ENCODE measurements around the gene TOB1.

The TOB1 gene

GRCh38 chr17:50850640-50851039, 15.5 kb downstream of the TOB1 start:
- TF ChIP-seq TAF1 (IDR thresholded peaks at IDR 0.05; ENCODE audit: borderline replicate concordance, insufficient read depth, low read length) = no peak
- TF ChIP-seq REST (IDR thresholded peaks at IDR 0.05; ENCODE audit: insufficient read depth in 1 of 2, low read depth in 2 of 2, low read length in 2 of 2) = no peak
- TF ChIP-seq POLR2AphosphoS5 (IDR thresholded peaks at IDR 0.05; ENCODE audit: low read depth, low read length) = no peak
- no peak for TF ChIP-seq SIN3A (IDR thresholded peaks at IDR 0.05; ENCODE audit: borderline replicate concordance, insufficient read depth, low read length)
- TF ChIP-seq FOXP2 (optimal IDR thresholded peaks at IDR 0.05; ENCODE audit: borderline replicate concordance, extremely low read depth, extremely low read length, insufficient read depth) = no peak

- no peak for TF ChIP-seq FOXP2 (optimal IDR thresholded peaks at IDR 0.05; ENCODE audit: borderline replicate concordance, extremely low read depth, extremely low read length, insufficient read depth)
- no peak for TF ChIP-seq TAF1 (IDR thresholded peaks at IDR 0.05; ENCODE audit: borderline replicate concordance, insufficient read depth, low read length)
- TF ChIP-seq SIN3A (IDR thresholded peaks at IDR 0.05; ENCODE audit: borderline replicate concordance, insufficient read depth, low read length) = no peak
- no peak for TF ChIP-seq POLR2AphosphoS5 (IDR thresholded peaks at IDR 0.05; ENCODE audit: low read depth, low read length)
- TF ChIP-seq REST (IDR thresholded peaks at IDR 0.05; ENCODE audit: insufficient read depth in 1 of 2, low read depth in 2 of 2, low read length in 2 of 2) = no peak
Measured at GRCh38 chr17:50848711-50849110, 17.4 kb downstream of the TOB1 start.

GRCh38 chr17:50848039-50848438, 18.1 kb downstream of the TOB1 start:
- TF ChIP-seq POLR2AphosphoS5 (IDR thresholded peaks at IDR 0.05; ENCODE audit: low read depth, low read length) (no peak), REST (IDR thresholded peaks at IDR 0.05; ENCODE audit: insufficient read depth in 1 of 2, low read depth in 2 of 2, low read length in 2 of 2) (no peak), SIN3A (IDR thresholded peaks at IDR 0.05; ENCODE audit: borderline replicate concordance, insufficient read depth, low read length) (no peak)

GRCh38 chr17:50847566-50847965, 18.6 kb downstream of the TOB1 start:
- TF ChIP-seq POLR2AphosphoS5 (IDR thresholded peaks at IDR 0.05; ENCODE audit: low read depth, low read length) = no peak
- TF ChIP-seq TAF1 (IDR thresholded peaks at IDR 0.05; ENCODE audit: borderline replicate concordance, insufficient read depth, low read length) = no peak
- TF ChIP-seq FOXP2 (optimal IDR thresholded peaks at IDR 0.05; ENCODE audit: borderline replicate concordance, extremely low read depth, extremely low read length, insufficient read depth) = no peak
- no peak for TF ChIP-seq SIN3A (IDR thresholded peaks at IDR 0.05; ENCODE audit: borderline replicate concordance, insufficient read depth, low read length)
- TF ChIP-seq REST (IDR thresholded peaks at IDR 0.05; ENCODE audit: insufficient read depth in 1 of 2, low read depth in 2 of 2, low read length in 2 of 2) = no peak
